Stimulated activated CD4-positive, alpha-beta T cell treated with anti-CD3 and anti-CD28 coated beads, Interleukin-4, amount 100 ng/mL, for 48 hours (primary cell): ENCODE measurements around the gene ARSA.
"Not testable (repeated sequence)": the region's sequence is repeated elsewhere in the genome, so short reads cannot be mapped to it uniquely, and the experiment has no call there.

Source experiments
- DNase-seq, 2 donors: peaks; one replicate each; pipeline ENCODE4 v3.0.0-alpha.2; 2020; ENCODE audit warnings: low read depth in 2 of 2

The ARSA gene

DNA sequence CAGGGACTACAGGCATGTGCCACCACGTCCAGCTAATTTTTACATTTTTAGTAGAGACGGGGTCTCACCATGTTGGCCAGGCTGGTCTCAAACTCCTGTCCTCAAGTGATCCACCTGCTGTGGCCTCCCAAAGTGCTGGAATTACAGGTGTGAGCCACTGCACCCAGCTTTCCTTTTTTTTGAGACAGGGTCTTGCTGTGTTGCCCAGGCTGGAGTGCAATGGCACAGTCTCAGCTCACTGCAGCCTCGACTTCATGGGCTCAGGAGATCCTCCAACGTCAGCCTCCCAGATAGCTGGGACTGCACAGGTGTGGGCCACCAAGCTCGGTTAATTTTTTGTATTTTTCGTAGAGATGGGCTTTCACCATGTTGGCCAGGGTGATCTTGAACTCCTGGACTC lies 26.7 kb upstream of the ARSA start:
- DNase-seq, result not testable (repeated sequence)

DNA sequence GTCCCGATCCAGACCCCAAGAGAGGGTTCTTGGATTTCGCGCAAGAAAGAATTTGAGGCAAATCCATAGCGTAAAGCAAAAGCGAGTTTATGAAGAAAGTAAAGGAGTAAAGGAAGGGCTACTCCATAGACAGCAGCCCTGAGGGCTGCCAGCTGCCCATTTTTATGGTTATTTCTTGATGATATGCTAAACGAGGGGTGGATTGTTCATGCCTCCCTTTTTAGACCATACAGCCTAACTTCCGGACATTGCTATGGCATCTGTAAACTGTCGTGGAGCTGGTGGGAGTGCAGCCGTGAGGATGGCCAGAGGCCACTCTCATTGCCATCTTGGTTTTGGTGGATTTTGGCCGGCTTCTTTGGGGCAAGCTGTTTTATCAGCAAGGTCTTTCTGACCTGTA lies 25.3 kb upstream of the ARSA start:
- DNase-seq, result no peak

DNA sequence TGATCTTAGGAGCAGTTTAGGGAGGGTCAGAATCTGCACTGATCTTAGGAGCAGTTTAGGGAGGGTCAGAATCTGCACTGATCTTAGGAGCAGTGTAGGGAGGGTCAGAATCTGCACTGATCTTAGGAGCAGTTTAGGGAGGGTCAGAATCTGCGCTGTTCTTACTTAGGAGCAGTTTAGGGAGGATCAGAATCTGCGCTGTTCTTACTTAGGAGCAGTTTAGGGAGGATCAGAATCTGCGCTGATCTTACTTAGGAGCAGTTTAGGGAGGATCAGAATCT lies 15.8 kb upstream of the ARSA start:
- not testable (repeated sequence) for DNase-seq

DNA sequence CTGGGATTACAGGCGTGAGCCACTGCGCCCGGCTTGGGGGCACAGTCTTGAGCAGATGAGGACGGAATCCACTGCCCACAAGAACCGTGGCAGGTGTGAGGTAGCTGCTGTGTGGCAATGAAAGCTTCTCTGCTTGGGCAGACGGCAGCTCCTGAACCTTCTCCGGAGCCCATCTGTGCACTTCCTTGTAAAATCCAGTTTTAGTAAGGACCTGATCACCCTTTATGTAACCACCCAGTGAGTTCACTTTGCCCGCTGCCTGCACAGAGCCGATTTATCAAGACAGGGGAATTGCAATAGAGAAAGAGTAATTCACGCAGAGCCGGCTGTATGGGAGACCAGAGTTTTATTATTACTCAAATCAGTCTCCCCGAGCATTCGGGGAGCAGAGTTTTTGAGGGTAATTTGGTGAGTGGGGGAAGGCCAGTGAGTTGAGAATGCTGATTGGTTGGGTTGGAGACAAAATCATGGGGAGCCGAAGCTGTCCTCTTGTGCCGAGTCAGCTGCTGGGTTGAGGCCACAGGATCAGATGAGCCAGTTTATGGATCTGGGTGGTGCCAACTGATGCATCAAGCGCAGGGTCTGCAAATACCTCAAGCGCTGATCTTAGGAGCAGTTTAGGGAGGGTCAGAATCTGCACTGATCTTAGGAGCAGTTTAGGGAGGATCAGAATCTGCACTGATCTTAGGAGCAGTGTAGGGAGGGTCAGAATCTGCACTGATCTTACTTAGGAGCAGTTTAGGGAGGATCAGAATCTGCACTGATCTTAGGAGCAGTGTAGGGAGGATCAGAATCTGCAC lies 15.3 kb upstream of the ARSA start:
- DNase-seq, result not testable (repeated sequence)

DNA sequence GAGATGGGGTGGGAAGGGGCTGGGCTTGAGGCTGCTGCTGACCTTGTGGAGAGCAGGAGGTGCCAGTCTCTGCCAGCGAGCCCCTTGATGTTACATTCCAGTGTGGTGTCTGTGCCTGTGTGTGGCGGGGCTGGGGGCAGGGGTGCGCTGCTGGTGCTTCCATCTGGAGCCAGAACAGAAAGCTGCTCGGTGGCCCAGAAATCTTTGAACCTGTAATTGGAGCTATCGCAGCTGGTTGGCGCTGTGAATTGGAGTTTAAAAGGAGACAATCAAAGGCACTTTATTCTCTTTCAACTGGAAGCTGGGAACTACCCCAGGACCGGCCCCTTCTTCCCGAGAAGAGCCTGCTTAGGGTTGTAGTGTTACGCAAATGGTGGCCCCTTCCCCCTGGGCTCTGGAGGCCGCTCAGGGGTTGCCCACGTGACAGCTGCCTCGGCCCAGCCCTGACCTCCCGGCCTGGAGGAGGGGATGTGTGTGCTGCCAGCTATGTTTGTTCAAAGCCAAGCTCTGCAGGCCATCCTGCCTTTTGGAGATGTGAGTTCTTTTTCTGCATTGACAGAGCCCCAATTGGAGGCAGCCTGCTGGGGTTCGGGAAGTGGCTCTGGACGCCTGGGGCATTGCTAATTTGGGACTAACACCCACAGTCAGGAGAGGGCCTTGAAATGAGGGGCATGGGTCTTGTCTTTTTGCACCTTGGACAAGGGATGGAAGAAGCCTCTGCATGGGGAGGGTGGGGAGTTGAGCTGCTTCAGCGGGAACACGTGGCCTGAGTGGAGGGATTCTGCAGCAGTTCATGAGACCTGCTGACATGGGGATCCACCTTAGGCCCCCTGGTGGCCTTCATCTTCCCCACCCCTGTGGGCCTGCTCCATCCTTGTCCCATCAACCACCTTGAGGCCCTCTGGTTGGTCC lies 14.0 kb upstream of the ARSA start:
- no peak for DNase-seq

DNA sequence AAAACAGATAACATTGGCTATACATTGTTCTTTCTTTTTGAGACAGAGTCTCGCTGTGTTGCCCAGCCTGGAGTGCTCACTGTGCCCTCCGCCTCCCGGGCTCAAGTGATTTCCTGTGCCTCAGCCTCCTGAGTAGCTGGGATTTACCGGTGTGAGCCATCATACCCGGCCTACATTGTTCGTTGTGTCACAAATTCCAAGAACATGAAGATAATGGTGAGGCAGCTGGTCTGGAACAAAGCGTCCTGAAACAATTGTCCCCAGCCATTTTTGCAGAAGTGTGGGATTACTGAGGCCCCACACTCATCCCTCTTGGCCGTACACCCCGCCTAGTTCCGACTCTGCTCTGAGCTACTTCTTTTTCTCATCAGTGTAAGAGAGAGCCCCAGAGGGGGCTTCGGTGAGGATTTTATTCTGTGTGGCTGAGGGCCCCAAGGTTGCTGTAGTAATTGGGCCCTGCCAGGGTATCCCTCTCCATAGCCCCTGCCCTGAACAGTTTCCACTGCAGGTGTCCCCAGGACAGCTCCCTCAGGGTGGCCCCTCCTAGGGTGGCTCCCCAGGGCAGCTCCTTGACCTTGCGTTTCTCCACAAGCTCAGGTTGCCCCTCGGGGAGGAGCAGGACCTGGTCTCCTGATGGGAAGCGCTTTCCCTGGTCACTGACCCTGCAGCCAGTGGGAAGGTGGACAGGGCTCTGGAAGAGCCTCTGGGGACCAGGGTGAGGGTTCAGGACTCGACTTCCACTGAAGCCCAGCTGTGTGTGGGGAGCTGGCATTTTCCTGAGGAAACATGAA lies 13.1 kb upstream of the ARSA start:
- no peak for DNase-seq

DNA sequence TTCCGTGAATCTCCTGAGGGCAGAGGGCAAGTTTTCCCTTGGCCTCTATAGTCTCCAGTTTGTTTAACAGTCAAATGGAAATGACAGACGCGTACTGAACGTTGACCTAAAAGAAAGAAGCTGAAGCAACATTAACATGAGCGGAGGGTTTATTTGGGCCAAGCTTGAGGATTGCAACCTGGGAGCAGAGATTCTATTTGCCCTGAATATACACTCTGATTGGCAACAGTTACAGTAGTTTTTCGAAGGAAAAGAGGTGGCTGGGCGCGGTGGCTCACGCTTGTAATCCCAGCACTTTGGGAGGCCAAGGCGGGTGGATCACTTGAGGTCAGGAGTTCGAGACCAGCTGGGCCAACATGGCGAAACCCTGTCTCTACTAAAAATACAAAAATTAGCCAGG lies 12.3 kb upstream of the ARSA start:
- DNase-seq, result not testable (repeated sequence)

DNA sequence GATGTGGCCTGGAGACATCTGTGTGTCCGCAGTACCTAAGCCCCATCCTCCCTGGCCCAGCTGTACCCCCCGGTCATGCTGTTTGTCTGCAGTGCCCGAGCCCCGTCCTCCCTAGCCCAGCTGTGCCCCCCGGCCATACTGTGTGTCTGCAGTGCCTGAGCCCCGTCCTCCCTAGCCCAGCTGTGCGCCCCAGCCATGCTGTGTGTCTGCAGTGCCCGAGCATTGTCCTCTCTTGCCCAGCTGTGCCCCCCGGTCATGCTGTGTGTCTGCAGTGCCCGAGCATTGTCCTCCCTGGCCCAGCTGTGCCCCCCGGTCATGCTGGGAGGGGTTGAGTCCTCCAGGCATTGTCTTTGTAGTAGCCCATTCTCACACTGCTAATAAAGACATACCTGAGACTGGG lies 7.6 kb upstream of the ARSA start:
- DNase-seq, result no peak

DNA sequence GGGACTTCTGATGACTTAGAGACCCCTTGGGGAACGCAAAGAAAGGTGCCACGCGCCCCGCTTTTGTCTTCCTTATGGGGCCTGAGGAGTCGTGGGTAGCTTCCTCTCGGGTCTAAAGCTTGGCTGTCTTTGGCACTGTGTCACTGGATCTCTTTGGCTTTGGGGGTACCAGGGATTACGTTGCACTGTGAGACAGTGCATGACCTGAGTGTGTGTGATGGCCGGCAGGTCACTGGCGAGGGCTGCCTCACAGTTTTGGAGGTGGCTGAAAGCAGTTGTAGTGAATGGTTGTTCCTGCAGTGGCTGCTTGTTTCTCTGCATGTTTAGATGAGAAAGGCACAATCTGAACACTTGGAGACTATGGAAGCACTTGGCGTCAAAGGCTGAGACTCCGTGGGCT lies 5.8 kb upstream of the ARSA start:
- DNase-seq, result no peak

DNA sequence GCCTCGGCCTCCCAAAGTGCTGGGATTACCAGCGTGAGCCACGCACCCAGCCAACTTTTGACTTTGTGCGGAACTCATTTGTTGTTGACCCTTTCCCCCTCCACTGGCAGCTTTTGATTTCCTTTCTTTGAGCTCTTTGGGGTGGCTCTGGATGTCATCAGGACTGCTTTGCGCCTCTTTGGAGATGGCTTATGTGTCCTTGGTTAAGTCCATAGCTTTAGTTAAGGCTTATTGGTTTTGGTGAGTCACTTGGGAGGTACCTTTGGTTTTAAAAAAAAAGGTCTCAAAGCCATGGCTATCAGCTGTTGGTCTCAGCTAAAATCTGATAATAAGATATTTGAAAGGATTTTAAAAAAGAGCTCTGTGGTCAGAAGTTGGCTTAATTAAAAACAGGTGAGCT lies 5.1 kb upstream of the ARSA start:
- no peak for DNase-seq

DNA sequence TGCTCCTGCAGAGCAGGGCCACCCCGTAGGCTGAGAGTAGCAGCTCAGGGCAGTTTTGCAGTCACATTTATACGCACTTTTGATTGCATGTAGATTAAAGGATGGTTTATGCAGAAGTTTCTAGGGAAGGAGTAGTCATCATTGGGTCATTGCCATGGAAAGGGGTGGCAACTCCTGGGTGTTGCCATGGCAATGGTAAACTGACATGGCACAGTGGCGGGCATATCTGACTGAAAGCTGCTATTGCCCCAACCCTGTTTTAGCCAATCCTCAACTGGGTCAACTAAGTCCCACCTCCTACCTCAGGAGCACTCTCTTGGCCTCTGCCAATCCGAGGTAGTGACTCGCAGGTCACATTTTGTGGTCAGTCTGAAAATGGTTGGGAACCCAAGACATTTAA lies 2.4 kb upstream of the ARSA start:
- DNase-seq, result no peak

DNA sequence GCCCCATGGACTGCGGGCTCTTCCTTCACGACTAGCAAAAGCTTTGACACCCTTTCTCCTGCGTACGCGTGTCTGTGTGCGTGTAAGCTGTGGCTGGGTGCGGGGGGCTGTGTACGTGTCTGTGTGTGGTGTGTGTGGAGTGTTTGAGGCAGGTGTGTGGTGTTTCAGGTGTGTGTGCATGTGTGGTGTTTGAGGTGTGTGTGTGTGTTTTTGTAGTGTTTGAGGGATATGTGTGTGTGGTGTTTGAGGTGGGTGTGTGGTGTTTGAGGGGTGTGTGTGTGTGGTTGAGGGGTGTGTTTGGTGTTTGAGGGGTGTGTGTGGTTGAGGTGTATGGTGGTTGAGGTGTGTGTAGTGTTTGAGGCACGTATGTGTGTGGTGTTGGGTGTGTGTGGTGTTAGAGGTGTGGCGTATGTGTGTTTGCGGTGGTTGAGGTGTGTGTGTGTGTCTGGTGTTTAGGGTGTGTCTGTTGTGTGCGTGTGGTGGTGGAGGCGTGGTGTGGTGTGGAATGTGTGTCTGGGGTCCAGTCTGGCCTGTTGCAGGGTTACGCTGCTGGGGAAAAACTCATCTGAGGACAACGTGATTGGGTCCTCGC lies 687 bp upstream of the ARSA start:
- no peak for DNase-seq

DNA sequence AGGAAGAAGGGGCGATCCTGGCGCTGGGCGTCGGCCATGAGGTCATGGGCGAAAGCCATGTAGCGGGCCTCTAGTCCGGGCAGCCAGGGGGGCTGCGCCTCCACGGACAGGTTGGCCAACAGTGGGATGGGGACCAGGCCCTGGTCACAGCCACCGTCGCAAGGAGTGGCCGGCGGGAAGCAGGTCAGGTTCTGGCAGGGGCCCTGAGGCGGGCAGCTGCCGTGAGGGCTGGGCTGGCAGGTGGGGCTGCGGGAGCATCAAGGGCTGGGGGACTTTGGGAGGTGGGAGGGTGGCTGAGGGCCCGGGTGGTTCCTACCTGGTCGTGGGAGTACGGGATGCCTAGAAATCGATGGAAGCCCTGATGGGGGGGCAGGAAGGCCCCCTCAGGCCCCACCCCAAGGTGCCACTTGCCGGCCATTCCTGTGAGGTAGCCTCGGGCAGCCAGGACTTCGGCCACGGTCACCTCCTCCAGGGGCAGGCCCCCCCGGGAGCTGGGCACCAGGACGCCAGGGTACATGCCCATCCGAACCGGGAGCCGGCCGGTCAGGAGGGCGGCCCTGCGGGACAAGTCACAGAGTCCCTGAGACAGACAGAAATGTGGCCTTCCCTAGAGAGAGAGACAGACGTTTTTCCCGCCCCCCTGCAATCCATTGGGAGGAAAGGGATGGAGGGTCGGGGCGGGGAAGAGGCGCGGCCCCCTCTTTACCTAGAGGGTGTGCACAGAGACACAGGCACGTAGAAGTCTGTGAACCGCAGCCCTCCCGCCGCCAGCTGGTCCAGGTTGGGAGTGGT lies 906 bp downstream of the ARSA start:
- DNase-seq, result no peak

DNA sequence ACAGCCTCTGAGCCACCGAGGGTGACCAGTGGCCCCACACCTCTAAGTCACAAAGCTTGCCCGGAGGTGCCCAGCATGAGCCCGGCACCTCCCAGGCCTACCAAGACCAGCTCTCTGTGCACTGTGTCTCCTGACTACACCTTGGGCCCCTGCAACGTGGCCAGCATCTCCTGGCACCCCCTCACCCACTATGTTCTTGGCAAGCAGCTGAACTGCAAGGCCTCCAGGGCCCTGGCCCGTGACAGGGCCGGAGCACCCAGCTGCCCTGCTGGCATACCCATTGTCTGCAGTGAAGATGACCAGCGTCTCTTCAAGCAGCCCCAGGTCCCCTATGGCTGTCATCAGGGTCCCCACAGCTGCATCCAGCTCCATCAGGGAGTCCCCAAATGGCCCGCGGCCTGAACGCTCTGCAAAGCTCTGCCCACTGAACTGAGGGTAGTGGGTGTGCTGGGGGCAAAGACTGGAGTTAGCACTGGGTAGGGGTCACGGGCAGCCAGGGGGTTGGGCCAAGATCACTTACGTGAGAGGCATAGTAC lies 1.6 kb downstream of the ARSA start:
- no peak for DNase-seq

DNA sequence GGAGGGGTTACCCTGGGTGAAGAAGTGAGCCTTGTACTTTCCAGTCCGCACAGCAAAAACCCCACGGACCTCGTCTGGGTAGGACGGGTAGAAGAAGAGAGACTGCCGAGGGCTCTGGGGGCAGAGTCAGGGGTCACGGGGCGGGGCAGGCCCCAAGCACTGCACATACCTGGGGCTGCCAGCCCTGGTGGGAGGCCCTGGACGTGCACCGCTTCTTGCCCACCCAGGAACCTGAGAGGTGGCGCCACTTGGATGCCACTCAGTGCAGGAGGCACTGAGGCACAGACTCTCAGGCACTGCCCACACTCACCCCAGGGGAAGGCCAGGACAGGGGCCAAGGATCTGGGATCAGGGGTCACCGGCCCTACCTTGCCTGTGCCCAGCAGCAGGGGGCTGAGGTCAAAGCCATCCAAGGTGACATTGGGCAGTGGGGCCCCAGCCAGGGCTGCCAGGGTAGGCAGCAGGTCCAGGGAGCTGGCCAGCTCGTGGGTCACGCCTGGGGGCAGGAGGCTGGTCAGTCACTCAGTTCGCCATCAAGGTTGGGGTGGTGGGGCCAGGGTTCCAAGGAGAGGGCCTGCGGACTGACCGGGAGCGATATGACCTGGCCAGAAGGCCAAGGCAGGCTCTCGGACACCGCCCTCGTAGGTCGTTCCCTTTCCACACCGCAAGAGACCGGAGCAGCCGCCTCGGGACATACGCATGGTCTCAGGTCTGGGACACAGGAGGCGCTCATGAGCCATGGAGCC lies 2.2 kb downstream of the ARSA start:
- DNase-seq, result no peak

DNA sequence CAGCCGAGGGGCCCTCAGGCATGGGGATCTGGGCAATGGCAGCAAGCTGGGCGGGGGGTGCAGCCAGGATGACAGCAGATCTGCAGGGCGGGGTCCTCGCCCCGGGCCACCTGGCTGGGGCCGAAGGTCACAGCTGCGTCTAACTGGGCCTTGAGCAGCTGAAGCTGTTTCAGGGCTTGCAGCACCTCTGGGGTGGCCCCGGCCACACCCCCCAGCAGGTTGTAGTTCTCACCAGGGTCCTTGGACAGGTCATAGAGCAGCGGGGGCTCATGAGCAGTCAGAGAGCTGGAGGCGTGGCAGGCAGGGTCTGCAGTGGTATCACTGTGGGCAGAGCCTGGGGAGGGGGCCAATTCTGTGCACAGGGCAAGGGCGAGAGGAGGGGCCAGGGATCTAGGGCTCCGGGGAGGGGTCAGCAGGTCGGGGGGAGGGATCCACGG lies 2.8 kb downstream of the ARSA start:
- no peak for DNase-seq

DNA sequence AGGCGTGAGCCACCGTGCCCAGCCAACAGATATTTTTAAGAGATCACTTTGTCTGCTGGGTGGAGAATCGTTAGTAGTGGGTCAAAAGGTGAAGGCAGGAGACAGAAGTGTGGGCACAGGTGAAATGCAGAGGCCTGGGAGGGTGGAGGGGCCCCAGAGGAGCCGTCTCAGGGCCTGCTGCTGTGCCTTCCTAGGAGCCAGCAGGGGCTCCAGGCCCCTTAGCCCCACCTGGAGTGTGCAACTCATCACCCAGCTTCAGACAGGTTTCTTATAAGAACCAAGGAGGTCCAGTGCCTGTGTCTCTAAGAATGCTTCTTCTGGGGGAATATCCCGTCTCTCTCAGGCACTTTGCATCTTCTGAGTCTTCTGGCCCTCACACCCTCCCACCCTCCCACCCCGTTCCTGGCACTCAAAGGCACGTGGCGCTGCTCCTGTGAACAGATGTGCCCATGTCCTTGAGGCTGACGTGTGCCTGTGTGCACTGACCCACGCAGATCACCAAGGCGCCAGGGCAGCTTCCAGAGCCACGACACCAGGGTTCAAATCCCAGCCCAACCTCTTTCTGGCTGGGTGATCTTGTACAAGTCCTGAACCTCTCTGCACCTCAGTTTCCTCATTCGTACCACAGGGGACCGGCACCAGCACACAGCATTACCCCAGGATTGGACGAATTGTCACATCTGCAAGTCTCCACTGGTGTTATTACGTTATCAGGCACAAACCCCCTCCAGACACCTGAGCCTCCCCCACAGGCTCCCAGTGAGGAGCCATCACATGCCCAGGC lies 3.4 kb downstream of the ARSA start:
- DNase-seq, result no peak

DNA sequence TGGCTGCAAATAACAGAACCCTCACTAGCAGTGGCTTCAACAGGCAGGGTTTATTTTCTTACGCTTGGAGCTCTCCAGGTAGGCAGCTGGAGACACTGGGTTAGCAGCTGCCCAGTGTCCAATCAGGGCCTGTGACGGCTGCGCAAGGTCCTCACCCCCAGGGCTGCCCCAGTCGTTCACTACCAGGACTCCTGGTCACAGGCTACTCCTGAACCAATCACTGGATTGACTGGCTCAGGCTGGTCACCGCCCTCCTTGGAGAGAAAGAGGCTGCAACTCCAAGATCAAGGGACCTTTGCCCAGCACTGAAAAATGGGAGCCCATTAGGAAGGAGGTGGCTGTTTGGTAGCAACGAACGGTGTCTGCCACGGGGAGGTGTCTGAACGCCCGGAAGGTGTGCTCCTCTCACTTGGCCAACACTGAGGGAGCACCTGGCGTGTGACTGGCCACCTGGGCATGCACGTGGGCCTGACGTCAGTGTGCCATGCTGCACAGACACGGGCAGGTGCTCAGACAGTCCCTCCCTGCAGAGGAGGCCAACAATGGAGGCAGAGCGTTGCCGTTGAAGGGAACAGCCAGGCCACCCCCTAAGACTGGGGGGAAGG lies 5.1 kb downstream of the ARSA start:
- DNase-seq, result no peak
